MM.1S (cell line): ENCODE results near the gene CXorf49B.
"Not testable (repeated sequence)": the region's sequence is repeated elsewhere in the genome, so short reads cannot be mapped to it uniquely, and the experiment has no call there.

Experiments
- DNase-seq: peaks from one replicate; pipeline ENCODE4 v3.0.0-alpha.2; 2015
- H2AFZ ChIP-seq: fragments of 300-600 bp; sonication (generic); 2 replicates; pipeline ENCODE4 v1.6.0; 2016; ENCODE audit warnings: antibody characterized with exemption, low read length
- H3F3A ChIP-seq: fragments of 300-600 bp; sonication (generic); 2 replicates; pipeline ENCODE4 v1.6.1; 2016; ENCODE audit warnings: mild to moderate bottlenecking, antibody characterized with exemption, low read length, moderate library complexity, mixed read lengths; ENCODE audit not compliant: insufficient read depth
- H3K27ac ChIP-seq: fragments of 300-600 bp; sonication (generic); 2 replicates; pipeline ENCODE4 v1.5.1; 2016; ENCODE audit warnings: mild to moderate bottlenecking, low read length
- H3K27me3 ChIP-seq: fragments of 300-600 bp; sonication (generic); replicated peaks from 2 replicates; pipeline ENCODE4 v1.6.0; 2016; ENCODE audit warnings: low read length; ENCODE audit not compliant: insufficient read depth
- H3K36me3 ChIP-seq: fragments of 300-600 bp; sonication (generic); replicated peaks from 2 replicates; pipeline ENCODE4 v1.6.1; 2016; ENCODE audit warnings: mild to moderate bottlenecking, low read length, mixed read lengths; ENCODE audit not compliant: insufficient read depth
- H3K4me1 ChIP-seq: fragments of 300-600 bp; sonication (generic); 2 replicates; pipeline ENCODE4 v1.6.1; 2016; ENCODE audit warnings: low read length, mixed read lengths
- H3K4me2 ChIP-seq: fragments of 300-600 bp; sonication (generic); 2 replicates; pipeline ENCODE4 v1.6.0; 2016; ENCODE audit warnings: low read depth, low read length
- H3K4me3 ChIP-seq: fragments of 300-600 bp; sonication (generic); 2 replicates; pipeline ENCODE4 v1.5.1; 2016; ENCODE audit warnings: low read length, mixed read lengths
- H3K79me2 ChIP-seq: fragments of 300-600 bp; sonication (generic); 2 replicates; pipeline ENCODE4 v1.6.1; 2016; ENCODE audit warnings: mixed run types, low read length, mixed read lengths
- H3K9ac ChIP-seq: fragments of 300-600 bp; sonication (generic); 2 replicates; pipeline ENCODE4 v1.6.1; 2016; ENCODE audit warnings: low read length, mixed read lengths
- H3K9me2 ChIP-seq: fragments of 300-600 bp; sonication (generic); replicated peaks from 2 replicates; pipeline ENCODE4 v1.6.1; 2016; ENCODE audit warnings: mild to moderate bottlenecking, low read length, mixed read lengths; ENCODE audit not compliant: insufficient read depth
- H3K9me3 ChIP-seq: fragments of 300-600 bp; sonication (generic); replicated peaks from 2 replicates; pipeline ENCODE4 v1.6.1; 2016; ENCODE audit warnings: mild to moderate bottlenecking, low read length, mixed read lengths; ENCODE audit not compliant: insufficient read depth
- H4K20me1 ChIP-seq: fragments of 300-600 bp; sonication (generic); 2 replicates; pipeline ENCODE4 v1.6.1; 2016; ENCODE audit warnings: mild to moderate bottlenecking, low read length, moderate library complexity, mixed read lengths; ENCODE audit not compliant: insufficient read depth
- CTCF ChIP-seq: fragments of 300-600 bp; sonication (generic); IDR thresholded peaks from 2 replicates; pipeline ENCODE4 v1.5.1; 2016; ENCODE audit warnings: antibody characterized with exemption, low read length, mixed read lengths
- EZH2 ChIP-seq: fragments of 300-600 bp; sonication (generic); optimal IDR thresholded peaks from 2 replicates; pipeline ENCODE3; 2017; ENCODE audit warnings: low read depth, mild to moderate bottlenecking, antibody characterized with exemption, low read length, mixed read lengths
- EZH2phosphoT487 ChIP-seq: fragments of 300-600 bp; sonication (generic); IDR thresholded peaks from 2 replicates; pipeline ENCODE4 v1.6.1; 2018; ENCODE audit warnings: antibody characterized with exemption, low read length

The CXorf49B gene

GRCh38 chrX:71806450-71806849, 43.3 kb downstream of the CXorf49B start:
- not testable (repeated sequence) for H3K9me3 ChIP-seq, H2AFZ ChIP-seq, H3K27me3 ChIP-seq, H3K4me1 ChIP-seq, H3K27ac ChIP-seq, DNase-seq, H3K79me2 ChIP-seq, H3K9ac ChIP-seq, H3F3A ChIP-seq, H3K4me3 ChIP-seq, H4K20me1 ChIP-seq, H3K36me3 ChIP-seq, H3K4me2 ChIP-seq, H3K9me2 ChIP-seq

GRCh38 chrX:71809886-71810285, 46.7 kb downstream of the CXorf49B start:
- TF ChIP-seq EZH2phosphoT487 (no peak), CTCF (no peak), EZH2 (no peak)
- Histone ChIP-seq H3K4me3 (no peak overlapping the region), H3K9me3 (no peaks in the 10 kb centered on the region), H3K36me3 (no peaks in the 10 kb centered on the region), H3K79me2 (no peaks in the 10 kb centered on the region), H4K20me1 (no peaks in the 10 kb centered on the region), H3K4me2 (no peak overlapping the region), H2AFZ (no peak overlapping the region), H3K4me1 (no peaks in the 10 kb centered on the region), H3F3A (no peaks in the 10 kb centered on the region), H3K27ac (no peak overlapping the region), H3K27me3 (no peaks in the 10 kb centered on the region), H3K9me2 (no peaks in the 10 kb centered on the region), H3K9ac (no peak overlapping the region)
- DNase-seq: no peak

GRCh38 chrX:71814123-71814912, 51.2 kb downstream of the CXorf49B start:
- TF ChIP-seq CTCF (no peak), EZH2phosphoT487 (no peak), EZH2 (no peak)
- Histone ChIP-seq H3K27ac (no peak overlapping the region), H2AFZ (no peak overlapping the region), H3K9me3 (no peaks in the 10 kb centered on the region), H3K27me3 (no peaks in the 10 kb centered on the region), H3K4me3 (no peak overlapping the region), H3K79me2 (no peaks in the 10 kb centered on the region), H3K9me2 (no peaks in the 10 kb centered on the region), H3K4me2 (no peak overlapping the region), H3F3A (no peaks in the 10 kb centered on the region), H3K9ac (no peak overlapping the region), H3K4me1 (no peaks in the 10 kb centered on the region), H3K36me3 (no peaks in the 10 kb centered on the region), H4K20me1 (no peaks in the 10 kb centered on the region)
- DNase-seq: no peak

- H3K27ac ChIP-seq: no peak overlapping the region
- no peak overlapping the region for H3K4me3 ChIP-seq
- no peak for DNase-seq
- H3K9ac ChIP-seq: no peak overlapping the region
- H3K4me1 ChIP-seq: no peaks in the 10 kb centered on the region
- no peaks in the 10 kb centered on the region for H3K27me3 ChIP-seq
- no peaks in the 10 kb centered on the region for H3K9me3 ChIP-seq
- no peaks in the 10 kb centered on the region for H3K9me2 ChIP-seq
- H3K4me2 ChIP-seq: no peak overlapping the region
- H3K79me2 ChIP-seq: no peaks in the 10 kb centered on the region
- no peaks in the 10 kb centered on the region for H4K20me1 ChIP-seq
- no peak overlapping the region for H2AFZ ChIP-seq
- H3F3A ChIP-seq: no peaks in the 10 kb centered on the region
- H3K36me3 ChIP-seq: no peaks in the 10 kb centered on the region
- TF ChIP-seq EZH2 (no peak), EZH2phosphoT487 (no peak), CTCF (no peak)
Observed at GRCh38 chrX:71815121-71815905, 52.2 kb downstream of the CXorf49B start.
